ENCODE results near the gene CCDC69.
"Not testable (repeated sequence)": the region's sequence is repeated elsewhere in the genome, so short reads cannot be mapped to it uniquely, and the experiment has no call there.

Gene CCDC69

GRCh38 chr5:151219789-151220188 lies 4.1 kb downstream of the CCDC69 start:
- DNase-seq, result no peak

GRCh38 chr5:151219138-151219537 lies 4.8 kb downstream of the CCDC69 start:
- no peak for DNase-seq

GRCh38 chr5:151218177-151218576 lies 5.7 kb downstream of the CCDC69 start:
- no peak for DNase-seq

- no peak for DNase-seq
These were observed 7.1 kb downstream of the CCDC69 start for GRCh38 chr5:151216781-151217180.

DNA sequence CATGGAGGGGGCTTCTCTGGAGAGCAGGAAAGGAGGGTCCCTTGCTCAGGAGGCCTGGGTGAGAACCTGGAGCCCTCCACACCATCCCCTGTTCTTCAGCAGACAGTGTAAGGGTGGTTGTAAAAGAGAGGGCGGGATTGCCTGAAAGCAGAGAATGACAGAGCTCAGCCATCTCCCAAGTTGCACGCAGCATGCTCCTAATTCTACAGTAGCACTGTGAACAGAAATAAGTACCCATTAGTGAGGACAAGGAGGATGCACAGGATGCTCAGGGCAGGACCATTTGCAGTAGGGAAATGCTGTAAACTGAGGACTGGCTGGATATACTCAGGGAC lies 8.4 kb downstream of the CCDC69 start:
- no peak for DNase-seq

GRCh38 chr5:151214614-151215545 lies 9.0 kb downstream of the CCDC69 start:
- no peak for DNase-seq

DNA sequence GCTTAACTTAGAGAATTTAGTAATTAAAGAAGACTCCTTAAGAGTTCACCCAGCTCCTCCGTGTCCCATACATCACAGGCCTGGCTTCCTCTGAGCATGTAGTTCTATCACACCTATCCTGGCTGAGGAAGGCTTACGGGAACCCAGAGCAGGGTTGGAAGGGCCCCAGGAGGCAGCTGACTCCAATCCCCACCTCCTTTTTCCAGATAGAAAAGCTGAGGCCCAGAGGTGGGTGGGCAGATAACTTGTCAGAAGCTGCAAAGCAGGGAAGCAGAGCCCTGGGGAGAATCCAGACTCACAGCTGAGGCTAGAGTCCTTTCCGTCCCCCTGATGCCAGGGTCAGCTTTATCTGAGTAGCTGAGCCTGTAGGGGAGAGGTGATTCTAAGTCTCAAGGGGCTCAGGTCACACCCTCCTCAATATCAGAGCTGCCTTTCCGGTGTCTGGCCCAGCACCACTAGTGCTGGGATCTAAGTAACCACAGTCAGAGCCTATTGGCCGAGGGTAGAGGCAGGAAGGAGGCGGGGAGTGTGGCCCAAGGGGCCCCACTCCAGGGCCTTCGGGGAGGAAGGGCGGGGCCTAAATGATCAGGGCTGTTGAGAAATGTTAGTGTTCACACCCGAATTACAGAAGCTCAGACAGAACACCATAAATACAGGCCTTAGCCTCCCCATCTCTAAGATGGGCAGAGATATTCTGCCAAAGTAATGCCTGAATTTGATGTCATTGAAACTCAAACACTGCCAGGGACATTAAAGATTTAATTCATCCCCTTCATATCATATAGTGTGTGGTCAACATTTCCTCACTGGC lies 9.9 kb downstream of the CCDC69 start:
- DNase-seq, result no peak

- no peak for DNase-seq
These were observed 11.5 kb downstream of the CCDC69 start for GRCh38 chr5:151212406-151212798.

- no peak for DNase-seq
These were observed 15.4 kb downstream of the CCDC69 start for GRCh38 chr5:151208481-151208914.

DNA sequence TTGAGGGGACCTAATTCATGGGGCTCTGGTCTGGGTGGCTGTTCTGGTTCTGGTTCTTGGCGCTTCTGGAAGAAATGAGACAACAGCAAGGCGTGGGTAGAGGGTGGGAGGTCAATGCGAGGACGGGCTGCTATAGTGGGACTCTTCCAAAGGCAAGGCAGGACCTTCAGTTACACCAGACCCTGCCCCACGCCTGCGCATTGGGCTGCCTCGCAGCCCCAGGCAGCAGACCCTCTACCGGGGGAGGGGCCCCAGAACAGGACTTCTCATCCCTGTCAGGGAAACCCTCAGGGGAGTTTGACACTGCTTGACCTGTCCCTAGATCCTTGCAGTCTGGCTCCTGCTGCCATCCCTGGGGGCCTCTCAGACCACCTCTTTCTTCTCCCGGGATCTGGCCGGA lies 18.5 kb downstream of the CCDC69 start:
- DNase-seq, result no peak

- no peak for DNase-seq
These were observed 19.8 kb downstream of the CCDC69 start for GRCh38 chr5:151204051-151204450.

GRCh38 chr5:151202381-151203139 lies 21.3 kb downstream of the CCDC69 start:
- DNase-seq, result no peak

DNA sequence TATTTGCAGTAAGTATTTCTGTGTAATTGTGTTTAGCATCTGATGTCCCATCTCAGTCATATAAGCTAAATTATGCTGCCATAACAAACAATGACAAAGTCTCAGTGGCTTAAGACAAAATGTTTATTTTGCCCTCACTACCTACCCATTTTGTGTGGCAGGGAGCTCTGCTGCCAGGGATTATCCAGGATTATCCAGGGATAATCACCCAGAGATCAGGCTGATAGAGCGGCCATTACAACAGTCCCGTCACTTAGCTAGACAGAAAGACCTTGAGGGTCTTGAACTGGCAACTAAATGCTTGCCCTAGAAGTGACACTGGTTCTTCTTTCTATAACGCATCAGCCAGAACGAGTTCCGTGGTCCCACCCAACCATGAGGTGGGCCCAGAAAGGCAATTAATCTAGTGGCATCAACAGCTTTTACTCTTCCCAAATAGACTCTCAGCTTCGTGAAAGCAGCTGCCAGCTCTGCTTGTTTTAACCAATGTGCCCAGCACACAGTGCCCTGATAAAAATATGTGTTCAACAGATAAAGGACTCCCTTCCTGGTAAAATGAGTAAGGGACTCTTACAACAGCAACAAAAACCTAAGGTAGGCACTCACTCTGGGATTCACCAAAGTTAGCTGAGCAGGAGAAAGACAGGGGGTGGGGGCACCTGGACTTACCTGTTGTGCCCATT lies 22.8 kb downstream of the CCDC69 start:
- no peak for DNase-seq

GRCh38 chr5:151199581-151200185 lies 24.2 kb downstream of the CCDC69 start:
- no peak for DNase-seq

GRCh38 chr5:151198861-151199260 lies 25.0 kb downstream of the CCDC69 start:
- no peak for DNase-seq

- DNase-seq, result not testable (repeated sequence)
These were observed 26.6 kb downstream of the CCDC69 start for GRCh38 chr5:151197291-151197600.

DNA sequence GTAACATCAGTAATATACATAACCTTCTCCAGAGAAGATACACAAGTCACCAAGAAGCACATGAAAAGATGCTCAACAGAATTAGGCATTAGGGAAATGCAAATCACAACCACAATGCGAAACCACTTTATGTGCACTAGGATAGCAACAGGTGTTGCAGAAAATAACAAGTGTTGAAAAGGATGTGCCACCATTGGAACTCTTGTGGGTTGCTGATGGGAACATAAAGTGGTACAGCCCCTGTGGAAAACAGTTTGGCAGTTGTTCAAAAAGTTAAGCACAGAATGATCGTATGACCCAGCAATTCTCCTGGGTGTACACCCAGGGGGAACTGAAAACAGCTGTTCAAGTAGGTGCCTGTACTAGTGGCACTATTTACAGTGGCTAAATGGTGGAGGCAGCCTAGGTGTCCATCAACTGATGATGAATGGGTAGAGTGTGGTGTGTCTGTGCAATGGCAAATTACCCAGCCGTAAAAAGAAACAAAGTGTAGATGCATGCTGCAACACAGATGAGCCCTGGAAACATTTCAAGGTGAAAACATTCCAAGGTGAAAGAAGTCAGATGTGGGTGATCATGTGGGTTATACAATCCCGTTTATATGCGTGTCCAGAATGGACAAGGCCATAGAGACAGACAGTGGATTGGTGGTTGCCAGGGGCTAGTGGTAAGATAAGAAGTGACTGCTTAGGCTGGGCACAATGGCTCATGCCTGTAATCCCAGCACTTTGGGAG lies 27.2 kb downstream of the CCDC69 start:
- no peak for DNase-seq

DNA sequence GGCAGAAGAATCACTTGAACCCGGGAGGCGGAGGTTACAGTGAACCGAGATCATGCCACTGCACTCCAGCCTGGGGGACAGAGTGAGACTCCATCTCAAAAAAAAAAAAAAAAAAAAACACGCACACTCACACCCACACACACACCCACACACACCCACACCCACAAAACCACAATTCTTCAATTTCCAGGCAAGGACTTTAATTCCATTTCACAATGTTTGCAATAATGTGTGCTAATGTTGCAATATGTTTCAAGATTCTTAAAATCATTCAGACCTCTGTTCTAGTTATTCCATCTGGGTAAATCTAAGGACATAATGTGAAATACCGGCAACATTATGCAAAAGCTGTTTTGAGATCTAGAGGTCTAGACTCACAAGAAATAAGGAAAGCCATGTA lies 28.3 kb downstream of the CCDC69 start:
- no peak for DNase-seq

DNA sequence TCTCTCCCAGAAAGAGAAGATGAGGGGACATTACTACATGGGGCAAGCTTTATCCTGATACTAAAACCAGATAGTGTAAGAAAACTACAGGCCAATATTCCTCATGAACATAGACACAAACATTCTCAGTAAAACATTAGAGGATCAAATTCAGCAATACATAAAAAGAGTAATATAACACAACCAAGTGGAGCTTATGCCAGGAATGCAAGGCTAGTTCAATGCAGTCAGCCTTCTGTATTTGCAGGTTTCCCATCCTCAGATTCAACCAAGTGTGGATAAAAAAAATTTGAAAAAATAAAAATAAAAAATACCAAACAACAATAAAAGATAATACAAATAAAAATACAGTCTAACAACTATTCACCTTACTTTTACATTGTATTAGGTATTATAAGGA lies 31.3 kb downstream of the CCDC69 start:
- DNase-seq, result no peak

- no peak for DNase-seq
These were observed 32.2 kb downstream of the CCDC69 start for GRCh38 chr5:151191661-151192060.

DNA sequence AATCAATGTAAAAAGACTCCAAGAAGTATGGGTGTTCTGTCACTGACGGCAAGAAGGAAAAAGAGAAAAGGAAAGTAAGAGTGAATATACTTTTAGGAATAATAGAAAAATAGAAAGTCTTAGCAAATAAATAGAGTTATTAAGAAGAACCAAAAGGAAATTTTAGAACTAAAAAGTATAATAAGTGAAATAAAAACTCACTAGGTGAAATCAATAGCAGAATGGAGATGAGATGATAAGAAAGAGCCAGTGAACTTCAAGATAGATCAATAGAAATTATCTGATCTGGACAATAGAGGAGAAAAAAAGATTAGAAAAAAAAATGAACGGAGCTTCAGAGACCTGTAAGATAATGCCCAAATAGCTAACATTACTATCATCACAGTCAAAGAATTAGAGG lies 34.7 kb downstream of the CCDC69 start:
- DNase-seq, result no peak

GRCh38 chr5:151186538-151186937 lies 37.4 kb downstream of the CCDC69 start:
- no peak for DNase-seq

Measured in NCI-H446 treated with DMSO at 0.1 percent for 48 hours (cell line).